Common myeloid progenitor, CD34-positive (primary cell): Measurements from ENCODE around the gene RHO.

Experiments used
- CTCF ChIA-PET: fragments of 350-600 bp; sonication (Branson Sonifier 250); formaldehyde crosslinking; loops from one replicate; lab custom pipeline; 2021; ENCODE audit warnings: antibody characterized with exemption; lab: Charles Lee
- POLR2A ChIA-PET: fragments of 350-600 bp; sonication (Branson Sonifier 250); formaldehyde crosslinking; loops from one replicate; lab custom pipeline; 2021; ENCODE audit warnings: antibody characterized with exemption; lab: Charles Lee
- DNase-seq, 3 donors: peaks; one replicate each; pipeline versions ENCODE4 v3.0.0 to v3.0.0-alpha.2; 2013
- H3K27ac ChIP-seq, 2 experiments: 1 replicate in 1 of 2; 2 replicates in 1 of 2; pipeline ENCODE4 v1.7.0; 2013; ENCODE audit warnings: inconsistent platforms in 2 of 2, low read length in 2 of 2, mild to moderate bottlenecking in 2 of 2, low read depth in 1 of 2, moderate library complexity in 1 of 2; ENCODE audit not compliant: severe bottlenecking in 2 of 2, insufficient read depth in 1 of 2, poor library complexity in 1 of 2
- H3K27me3 ChIP-seq, 5 experiments: replicated peaks in 2 of 5; 1 replicate in 3 of 5; 2 replicates in 2 of 5; pipeline versions ENCODE4 v1.6.1 to v1.7.0; 2013; ENCODE audit warnings: low read length in 4 of 5, mild to moderate bottlenecking in 2 of 5, moderate library complexity in 2 of 5, inconsistent platforms in 1 of 5; ENCODE audit not compliant: insufficient read depth in 5 of 5, control insufficient read depth in 4 of 5
- H3K36me3 ChIP-seq, 4 experiments: 1 replicate in 2 of 4; 2 replicates in 2 of 4; pipeline versions ENCODE4 v1.6.1 to v1.7.0; 2013; ENCODE audit warnings: low read length in 3 of 4, control low read depth in 1 of 4, mild to moderate bottlenecking in 1 of 4; ENCODE audit not compliant: control insufficient read depth in 4 of 4, insufficient read depth in 4 of 4
- H3K4me1 ChIP-seq, 4 experiments: 1 replicate in 3 of 4; 2 replicates in 1 of 4; pipeline versions ENCODE4 v1.6.1 to v1.7.1; 2013; ENCODE audit warnings: low read length in 3 of 4, mild to moderate bottlenecking in 3 of 4, control low read depth in 1 of 4, inconsistent platforms in 1 of 4, moderate library complexity in 1 of 4; ENCODE audit not compliant: control insufficient read depth in 4 of 4, insufficient read depth in 4 of 4; ENCODE audit errors: control extremely low read depth in 1 of 4
- H3K4me3 ChIP-seq, 7 experiments: 1 replicate in 4 of 7; 2 replicates in 3 of 7; pipeline versions ENCODE4 v1.5.1 to v1.7.0; 2013; ENCODE audit warnings: mild to moderate bottlenecking in 7 of 7, low read length in 6 of 7, moderate library complexity in 6 of 7, inconsistent platforms in 2 of 7, low read depth in 2 of 7, control low read depth in 1 of 7; ENCODE audit not compliant: insufficient read depth in 4 of 7, control insufficient read depth in 1 of 7; ENCODE audit errors: extremely low read depth in 1 of 7
- H3K9me3 ChIP-seq, 5 experiments: 1 replicate in 4 of 5; 2 replicates in 1 of 5; pipeline versions ENCODE4 v1.6.1 to v1.7.1; 2013; ENCODE audit warnings: low read length in 4 of 5, mild to moderate bottlenecking in 2 of 5, inconsistent platforms in 1 of 5, low read depth in 1 of 5, moderate library complexity in 1 of 5; ENCODE audit not compliant: control insufficient read depth in 4 of 5, insufficient read depth in 2 of 5; ENCODE audit errors: control extremely low read depth in 1 of 5
- WGBS: methylation state at CpG from one replicate; pipeline ENCODE4 v1.1.5; 2013; ENCODE audit not compliant: insufficient coverage; 5-methylcytosine and 5-hydroxymethylcytosine counted together

RHO gene

DNA sequence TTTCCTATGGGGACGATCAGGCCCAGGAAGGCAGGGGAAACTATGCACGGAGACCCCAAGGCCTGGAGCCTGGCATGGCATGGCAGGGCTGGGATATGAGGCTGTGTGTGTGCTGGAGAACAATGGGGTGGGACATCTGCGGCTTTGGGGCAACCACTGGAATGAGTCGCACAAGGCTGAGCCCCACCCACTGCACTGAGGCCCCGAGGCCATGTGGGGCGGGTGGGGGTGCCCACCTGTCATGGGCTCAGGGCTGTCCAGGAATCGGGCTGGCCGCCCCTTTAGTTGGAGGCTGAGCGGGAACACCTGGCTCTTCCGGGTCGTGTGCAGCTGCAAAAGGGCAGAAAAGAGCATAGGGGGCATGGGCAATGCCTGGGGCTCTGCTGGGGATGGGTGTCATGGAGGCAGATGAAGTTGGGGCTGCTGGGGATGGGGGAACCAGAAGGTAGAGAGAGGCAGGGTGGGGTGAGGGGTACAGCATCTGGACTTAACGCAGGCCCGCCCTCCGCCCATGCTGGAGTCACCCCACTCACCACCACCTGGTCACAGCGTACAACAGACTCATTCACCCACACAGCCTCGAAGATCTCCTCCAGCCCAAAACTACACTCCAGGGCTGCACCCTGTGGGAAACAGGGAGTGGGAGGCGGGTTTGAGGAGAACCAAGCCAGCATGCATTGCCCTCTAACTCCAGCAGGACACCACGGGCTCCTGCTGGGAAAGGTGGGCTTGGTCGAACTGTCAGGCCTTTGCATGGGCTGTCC, 47.0 kb downstream of the RHO start:
- ChIA-PET POLR2A (interaction anchor here (1.4 to 1.6 kb wide), 2 partner anchors 17 to 30 kb away, joined by 4 to 5 read pairs; no protein-coding TSS in a partner anchor), CTCF (interaction anchor here (1.3 to 10.7 kb wide), 5 partner anchors 18 to 85 kb away, joined by 4 to 158 read pairs (median 5); partner anchors contain the start of gene PLXND1)
- H3K27ac ChIP-seq, result peak overlapping the region in 1 of 2 experiments; percentile 54
- H3K4me1 ChIP-seq, result peaks cover 0 to 53% (median 49%) of the 10 kb centered on the region in 4 experiments
- H3K36me3 ChIP-seq, result peaks cover 0 to 72% (median 40%) of the 10 kb centered on the region in 4 experiments
- no peaks in the 10 kb centered on the region for H3K9me3 ChIP-seq
- no peak overlapping the region for H3K4me3 ChIP-seq
- H3K27me3 ChIP-seq, result no peaks in the 10 kb centered on the region
- no peak for DNase-seq
- WGBS, result 96% methylated on average over 15 of the region's 19 CpGs

DNA sequence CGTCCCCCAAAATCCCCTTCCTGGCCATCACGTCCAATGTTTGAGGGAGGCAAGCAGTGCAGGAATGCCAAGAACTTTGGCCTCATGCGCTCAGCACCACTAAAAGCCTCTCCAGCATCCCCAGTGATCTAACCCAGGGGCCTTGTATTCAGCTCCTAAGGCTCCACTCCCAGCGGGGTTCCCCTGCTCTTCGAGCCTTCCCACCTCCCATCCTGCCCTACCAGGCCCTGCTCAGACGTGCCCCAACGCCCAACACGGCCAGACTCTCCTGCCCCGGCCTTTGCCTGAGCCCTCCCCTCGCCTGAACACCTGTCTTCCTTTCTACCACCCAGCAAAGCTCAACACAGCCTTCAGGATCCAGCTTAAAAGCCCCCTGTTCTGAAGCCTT, 47.6 kb downstream of the RHO start:
- peaks cover 0 to 72% (median 38%) of the 10 kb centered on the region in 4 experiments for H3K36me3 ChIP-seq
- H3K4me1 ChIP-seq, result peaks cover 0 to 59% (median 50%) of the 10 kb centered on the region in 4 experiments
- H3K27ac ChIP-seq, result peak overlapping the region in 1 of 2 experiments; percentile 54
- no peaks in the 10 kb centered on the region for H3K27me3 ChIP-seq
- CTCF ChIA-PET, result interaction anchor here (0.7 to 10.7 kb wide), 9 partner anchors 17 to 86 kb away, joined by 3 to 158 read pairs (median 4); partner anchors contain the start of gene PLXND1
- 79% methylated on average over 10 of the region's 10 CpGs for WGBS
- DNase-seq, result no peak
- POLR2A ChIA-PET, result interaction anchor here (1.0 to 3.4 kb wide), 4 partner anchors 12 to 50 kb away, joined by 3 to 11 read pairs (median 4); no protein-coding TSS in a partner anchor
- H3K4me3 ChIP-seq, result no peak overlapping the region
- no peaks in the 10 kb centered on the region for H3K9me3 ChIP-seq

DNA sequence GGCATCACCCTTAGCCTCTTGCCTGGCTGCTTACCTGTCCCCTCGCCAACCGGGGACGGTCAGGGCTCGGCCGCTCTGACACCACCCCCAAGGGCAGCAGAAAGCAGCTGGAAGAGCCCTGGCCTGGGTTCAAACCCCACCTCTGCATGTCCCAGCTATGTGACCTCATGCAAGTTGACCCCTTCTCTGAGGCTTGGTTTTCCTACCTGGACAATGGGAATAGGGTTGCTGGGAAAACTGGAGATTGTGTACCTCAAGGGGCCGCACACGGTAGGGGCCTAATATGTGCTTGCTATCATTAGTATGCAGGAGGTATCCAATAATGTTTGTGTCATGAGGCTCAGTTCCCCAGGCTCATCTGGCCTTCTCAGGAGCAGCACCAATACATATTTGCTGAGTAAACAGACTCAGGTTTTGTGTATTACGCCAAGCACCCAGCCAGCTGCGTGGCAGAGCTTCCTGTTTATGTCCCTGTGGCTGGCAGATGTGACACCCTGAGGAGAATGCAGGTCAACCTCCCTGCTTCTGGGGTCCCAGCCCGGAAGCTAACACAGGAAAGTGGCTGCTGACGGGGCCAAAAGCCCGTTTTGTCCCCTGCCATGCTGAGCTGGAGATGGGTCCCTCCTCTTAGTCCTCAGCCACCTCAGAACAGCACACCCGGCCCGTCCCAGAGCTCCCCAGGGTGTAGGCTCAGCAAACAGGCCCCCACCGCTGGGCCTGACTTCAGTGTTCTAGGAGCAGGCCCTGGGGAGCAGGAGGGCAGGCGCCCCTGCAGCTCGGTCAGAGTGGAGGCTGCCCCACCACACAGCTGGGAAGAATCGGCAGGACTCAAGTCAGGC, 48.3 kb downstream of the RHO start:
- 41% methylated on average over 12 of the region's 18 CpGs for WGBS
- peak overlapping the region; percentile 54 to 63 for H3K27ac ChIP-seq
- POLR2A ChIA-PET, result interaction anchor here (0.6 to 3.4 kb wide), 8 partner anchors 12 to 340 kb away, joined by 3 to 11 read pairs (median 4); no protein-coding TSS in a partner anchor
- no peaks in the 10 kb centered on the region for H3K27me3 ChIP-seq
- peaks cover 0 to 59% (median 50%) of the 10 kb centered on the region in 4 experiments for H3K4me1 ChIP-seq
- peaks cover 0 to 72% (median 34%) of the 10 kb centered on the region in 4 experiments for H3K36me3 ChIP-seq
- H3K9me3 ChIP-seq, result no peaks in the 10 kb centered on the region
- DNase-seq, result peak; percentile 81 to 96 (median 93)
- CTCF ChIA-PET, result interaction anchor here (0.7 to 10.7 kb wide), 13 partner anchors 14 to 137 kb away, joined by 3 to 158 read pairs (median 4); partner anchors contain the start of genes IFT122, MBD4 and PLXND1
- H3K4me3 ChIP-seq, result peak overlapping the region in 5 of 7 experiments; percentile 15 to 68 (median 25)

DNA sequence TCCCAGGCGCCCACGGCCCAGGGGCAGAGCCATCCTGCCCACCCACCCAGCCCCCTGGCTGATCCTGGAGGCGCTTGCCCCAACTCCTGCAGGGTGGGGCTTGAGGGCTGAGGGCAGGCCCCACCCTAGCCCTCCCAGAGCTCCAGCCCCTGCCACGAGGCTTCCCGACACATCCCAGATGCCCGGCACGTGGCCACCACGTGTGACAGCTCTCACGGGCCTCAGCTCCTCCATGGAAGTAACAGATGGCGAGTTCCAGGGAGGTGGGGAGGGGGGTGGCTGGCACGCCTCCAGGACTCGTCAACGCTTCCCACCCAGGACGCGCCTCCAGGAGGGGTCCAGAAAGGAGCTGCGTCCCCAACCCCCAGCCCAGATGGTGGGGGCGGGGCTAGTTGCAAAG, 48.9 kb downstream of the RHO start:
- WGBS, result 28% methylated on average over 11 of the region's 17 CpGs
- CTCF ChIA-PET, result interaction anchor here (0.8 to 10.7 kb wide), 8 partner anchors 11 to 194 kb away, joined by 3 to 158 read pairs (median 4); partner anchors contain the start of genes IFT122, MBD4 and PLXND1
- Histone ChIP-seq H3K4me3 (peak overlapping the region in 4 of 7 experiments; percentile 17 to 68 (median 40)), H3K4me1 (peaks cover 0 to 59% (median 50%) of the 10 kb centered on the region in 4 experiments), H3K36me3 (peaks cover 0 to 72% (median 31%) of the 10 kb centered on the region in 4 experiments), H3K27me3 (no peaks in the 10 kb centered on the region), H3K9me3 (no peaks in the 10 kb centered on the region), H3K27ac (peak overlapping the region in 1 of 2 experiments; percentile 86)
- peak in 1 of 3 donors; percentile 55 for DNase-seq
- POLR2A ChIA-PET, result interaction anchor here (0.6 to 3.4 kb wide), 9 partner anchors 9 to 41 kb away, joined by 3 to 11 read pairs (median 4); no protein-coding TSS in a partner anchor

DNA sequence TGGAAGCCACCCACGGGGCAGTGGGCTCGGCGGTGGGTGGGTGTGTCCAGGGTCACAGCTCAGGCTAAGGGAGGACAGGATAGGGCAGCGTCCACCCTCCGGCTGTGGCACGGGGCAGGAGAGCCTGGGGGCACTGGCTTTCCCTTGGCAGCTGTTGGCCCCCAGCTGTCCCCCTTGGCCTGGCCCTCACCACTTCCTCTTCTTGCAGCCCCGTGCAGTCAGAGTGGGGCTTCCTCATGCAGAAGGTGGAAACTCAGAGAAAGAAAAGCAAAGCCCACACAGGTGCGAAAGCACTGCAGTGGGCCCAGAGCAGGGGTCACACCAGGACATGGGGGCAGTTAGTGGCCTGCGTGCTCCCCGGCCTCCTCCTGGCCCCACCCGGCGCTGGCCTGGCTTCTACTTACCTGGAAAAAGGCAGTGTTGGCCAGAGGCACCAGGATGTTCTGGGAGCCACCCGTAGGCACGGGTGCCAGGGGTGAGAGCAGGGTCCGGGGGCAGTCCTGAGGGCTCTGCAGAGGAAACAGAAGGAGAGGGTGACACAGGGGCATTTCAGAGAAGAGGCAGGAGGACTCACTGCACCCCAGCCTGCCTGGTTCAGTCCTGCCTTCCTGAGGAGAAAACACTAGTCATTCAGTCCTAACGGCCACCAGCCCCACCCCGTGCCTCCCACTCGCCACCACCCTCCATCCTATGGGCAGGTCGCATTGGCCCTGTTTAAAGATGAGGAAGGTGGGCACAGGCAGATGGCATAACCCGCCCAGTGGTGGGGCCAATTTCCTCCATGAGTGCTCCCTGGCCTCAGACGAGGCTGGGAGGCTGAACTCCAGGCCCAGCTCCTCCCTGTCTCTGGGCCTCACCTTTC, 49.7 kb downstream of the RHO start:
- peak overlapping the region in 4 of 7 experiments; percentile 17 to 68 (median 40) for H3K4me3 ChIP-seq
- peaks cover 0 to 72% (median 31%) of the 10 kb centered on the region in 4 experiments for H3K36me3 ChIP-seq
- no peaks in the 10 kb centered on the region for H3K9me3 ChIP-seq
- peak; percentile 73 to 98 (median 96) for DNase-seq
- H3K27me3 ChIP-seq, result no peaks in the 10 kb centered on the region
- under 1% methylated on average over 13 of the region's 21 CpGs for WGBS
- H3K27ac ChIP-seq, result peak overlapping the region; percentile 64 to 86
- ChIA-PET CTCF (interaction anchor here (0.6 to 10.7 kb wide), 8 partner anchors 11 to 195 kb away, joined by 3 to 158 read pairs (median 4); partner anchors contain the start of genes IFT122, MBD4 and PLXND1), POLR2A (interaction anchor here (0.6 to 3.4 kb wide), 9 partner anchors 10 to 40 kb away, joined by 3 to 11 read pairs (median 4); no protein-coding TSS in a partner anchor)
- H3K4me1 ChIP-seq, result peaks cover 0 to 59% (median 53%) of the 10 kb centered on the region in 4 experiments
